Liver (tissue), 9 donors: Measurements from ENCODE around the gene NRG4. TPM values are rescaled to one million over a fixed set of nuclear protein-coding genes. Genes with fewer than 3 reads are reported as not detected.

Experiments
- DNase-seq: peaks from one replicate; pipeline ENCODE4 v3.0.0-alpha.2; 2017; ENCODE audit warnings: low spot score
- H3K27ac ChIP-seq, 2 donors: one replicate each; pipeline ENCODE4 v1.7.0; 2013; ENCODE audit warnings: inconsistent platforms in 2 of 2, low read length in 2 of 2, control low read depth in 1 of 2, low read depth in 1 of 2, mild to moderate bottlenecking in 1 of 2
- H3K27me3 ChIP-seq, 4 donors: one replicate each; pipeline versions ENCODE4 v1.6.1 to v1.7.0; 2013; ENCODE audit warnings: low read length in 3 of 4, inconsistent platforms in 1 of 4, mild to moderate bottlenecking in 1 of 4, moderate library complexity in 1 of 4; ENCODE audit not compliant: control insufficient read depth in 4 of 4, insufficient read depth in 4 of 4
- H3K36me3 ChIP-seq, 4 donors: one replicate each; pipeline versions ENCODE4 v1.6.1 to v1.7.0; 2013; ENCODE audit warnings: low read length in 3 of 4, mild to moderate bottlenecking in 3 of 4, low read depth in 1 of 4, moderate library complexity in 1 of 4; ENCODE audit not compliant: control insufficient read depth in 4 of 4, insufficient read depth in 3 of 4
- H3K4me1 ChIP-seq, 4 donors: one replicate each; pipeline versions ENCODE4 v1.6.1 to v1.7.0; 2013; ENCODE audit warnings: low read length in 3 of 4, mild to moderate bottlenecking in 3 of 4, moderate library complexity in 1 of 4; ENCODE audit not compliant: control insufficient read depth in 4 of 4, insufficient read depth in 4 of 4
- H3K4me3 ChIP-seq, 3 donors: one replicate each; pipeline versions ENCODE4 v1.6.1 to v1.7.0; 2013; ENCODE audit warnings: low read length in 3 of 3, control low read depth in 1 of 3, low read depth in 1 of 3, mild to moderate bottlenecking in 1 of 3
- H3K9ac ChIP-seq, 2 donors: one replicate each; pipeline ENCODE4 v1.7.0; 2013; ENCODE audit warnings: low read length in 2 of 2, mild to moderate bottlenecking in 2 of 2, moderate library complexity in 2 of 2, control low read depth in 1 of 2, low read depth in 1 of 2
- H3K9me3 ChIP-seq, 4 donors: one replicate each; pipeline versions ENCODE4 v1.6.1 to v1.7.0; 2013; ENCODE audit warnings: low read length in 3 of 4; ENCODE audit not compliant: control insufficient read depth in 4 of 4
- ATF3 ChIP-seq: IDR thresholded peaks from 2 replicates; pipeline ENCODE4 v1.6.1; 2016; ENCODE audit warnings: antibody characterized with exemption
- CTCF ChIP-seq: fragments of 150-350 bp; IDR thresholded peaks from 2 replicates; pipeline ENCODE4 v1.5.1; 2017; ENCODE audit warnings: improper control_type of control experiment, low read depth, low read length; ENCODE audit not compliant: missing input control
- EGR1 ChIP-seq, 2 donors: IDR thresholded peaks; 2 replicates each; pipeline ENCODE4 v1.6.1; 2016 to 2018; ENCODE audit warnings: antibody characterized with exemption in 2 of 2, low read depth in 2 of 2
- FOXA1 ChIP-seq: IDR thresholded peaks from 2 replicates; pipeline ENCODE4 v1.6.1; 2016; ENCODE audit warnings: antibody characterized with exemption
- FOXA2 ChIP-seq: IDR thresholded peaks from 2 replicates; pipeline ENCODE4 v1.6.1; 2016; ENCODE audit warnings: antibody characterized with exemption
- GABPA ChIP-seq, 2 donors: IDR thresholded peaks in 1 of 2; conservative IDR thresholded peaks in 1 of 2; 2 replicates each; pipeline ENCODE4 v1.6.1; 2016; ENCODE audit warnings: antibody characterized with exemption in 2 of 2, mild to moderate bottlenecking in 1 of 2, moderate library complexity in 1 of 2
- HNF4G ChIP-seq: IDR thresholded peaks from 2 replicates; pipeline ENCODE4 v1.6.1; 2016; ENCODE audit warnings: antibody characterized with exemption
- JUND ChIP-seq, 2 donors: IDR thresholded peaks; 2 replicates each; pipeline ENCODE4 v1.6.1; 2016; ENCODE audit warnings: antibody characterized with exemption in 2 of 2
- MAX ChIP-seq: IDR thresholded peaks from 2 replicates; pipeline ENCODE4 v1.6.1; 2016; ENCODE audit warnings: antibody characterized with exemption
- NR2F2 ChIP-seq: IDR thresholded peaks from 2 replicates; pipeline ENCODE4 v1.6.1; 2016; ENCODE audit warnings: antibody characterized with exemption
- RAD21 ChIP-seq, 2 donors: IDR thresholded peaks; 2 replicates each; pipeline ENCODE4 v1.6.1; 2016; ENCODE audit warnings: antibody characterized with exemption in 2 of 2, mild to moderate bottlenecking in 2 of 2
- REST ChIP-seq: IDR thresholded peaks from 2 replicates; pipeline ENCODE4 v1.6.1; 2016; ENCODE audit warnings: antibody characterized with exemption, mild to moderate bottlenecking
- RXRA ChIP-seq, 2 donors: IDR thresholded peaks; 2 replicates each; pipeline ENCODE4 v1.6.1; 2017 to 2018; ENCODE audit warnings: antibody characterized with exemption in 2 of 2, mild to moderate bottlenecking in 1 of 2
- SP1 ChIP-seq: IDR thresholded peaks from 2 replicates; pipeline ENCODE4 v1.6.1; 2018; ENCODE audit warnings: antibody characterized with exemption, mild to moderate bottlenecking
- TAF1 ChIP-seq: conservative IDR thresholded peaks from 2 replicates; pipeline ENCODE4 v1.6.1; 2016; ENCODE audit warnings: antibody characterized with exemption, mild to moderate bottlenecking
- YY1 ChIP-seq: IDR thresholded peaks from 2 replicates; pipeline ENCODE4 v1.6.1; 2016; ENCODE audit warnings: antibody characterized with exemption, mild to moderate bottlenecking
- ZBTB33 ChIP-seq: IDR thresholded peaks from 2 replicates; pipeline ENCODE4 v1.6.1; 2016; ENCODE audit warnings: antibody characterized with exemption
- WGBS: extraction: QIAGEN DNeasy Blood & Tissue Kit; methylation state at CpG from one replicate; pipeline ENCODE4 v1.1.7; 2013; 5-methylcytosine and 5-hydroxymethylcytosine counted together
- polyA plus RNA-seq, 2 donors: library from polyadenylated mRNA; stranded (reverse) in 1 of 2; unstranded in 1 of 2; fragments of 200-250 nt in 1 of 2; fragments of >200 nt in 1 of 2; fragmentation: Nextera tagmentation in 1 of 2; extraction: Ambion mirVana in 1 of 2; gene quantifications; one replicate each; pipeline versions ENCODE4 v1.2.1 to v1.2.3, GENCODE V29; 2013 to 2015
- total RNA-seq, 2 donors: library from RNA; depleted of rRNA; stranded (reverse); fragments of >200 nt; gene quantifications; one replicate each; pipeline ENCODE4 v1.2.3, GENCODE V29; 2014
- donor health status: healthy.
- donor health status: healthy.
- donor health status: healthy.
- donor health status: healthy.
- donor health status: healthy.

NRG4 gene
- total and polyA plus RNA-seq, 4 donors: 0.51 to 1.3 (median 1.0) TPM; not detected in 1

GRCh38 chr15:76059320-76060117 lies 47.3 kb upstream of the NRG4 start, which contains the start of gene TMEM266:
TMEM266 (plus strand) TSS chr15:76059985; CDS start chr15:76134264, 74,279 bp downstream.
- Histone ChIP-seq H3K4me3 (peak within 1 kb of the TSS in 2 of 3 donors; percentile 66 to 79), H3K27me3 (peaks cover 0 to 12% (median 0%) of the 10 kb centered on the region in 4 donors), H3K27ac (no peak within 1 kb of the TSS), H3K9ac (no peak within 1 kb of the TSS), H3K9me3 (no peaks in the 10 kb centered on the region), H3K36me3 (no peaks in the 10 kb centered on the region), H3K4me1 (peaks cover 0 to 20% (median 12%) of the 10 kb centered on the region in 4 donors)
- TF ChIP-seq ZBTB33 (no peak), YY1 (no peak), EGR1 (IDR thresholded peaks at IDR 0.05; ENCODE audit: low read depth in 2 of 2) (no peak), FOXA1 (no peak), SP1 (no peak), ATF3 (no peak), RAD21 (IDR thresholded peaks at IDR 0.05) (no peak), GABPA (IDR thresholded peaks at IDR 0.05 in 1 of 2, conservative IDR thresholded peaks at IDR 0.05 in 1 of 2) (no peak), RXRA (IDR thresholded peaks at IDR 0.05) (no peak), MAX (no peak), JUND (IDR thresholded peaks at IDR 0.05) (no peak), FOXA2 (no peak), CTCF (no peak), TAF1 (no peak), NR2F2 (no peak), HNF4G (no peak), REST (no peak)
- WGBS: under 1% methylated on average over 106 of the region's 107 CpGs
- DNase-seq: peak; percentile 59
